Prostate gland (tissue), 1 donor: ENCODE measurements around the gene CLDND2.

Experiments used
- POLR2A ChIP-seq: fragments of 450-650 bp; IDR thresholded peaks from one replicate; pipeline ENCODE4 v1.6.1; 2016; ENCODE audit warnings: antibody characterized with exemption, mild to moderate bottlenecking
- POLR2AphosphoS5 ChIP-seq: sonication (generic); formaldehyde crosslinking; IDR thresholded peaks from one replicate; pipeline ENCODE4 v1.6.1; 2017; ENCODE audit warnings: antibody characterized with exemption

DNA sequence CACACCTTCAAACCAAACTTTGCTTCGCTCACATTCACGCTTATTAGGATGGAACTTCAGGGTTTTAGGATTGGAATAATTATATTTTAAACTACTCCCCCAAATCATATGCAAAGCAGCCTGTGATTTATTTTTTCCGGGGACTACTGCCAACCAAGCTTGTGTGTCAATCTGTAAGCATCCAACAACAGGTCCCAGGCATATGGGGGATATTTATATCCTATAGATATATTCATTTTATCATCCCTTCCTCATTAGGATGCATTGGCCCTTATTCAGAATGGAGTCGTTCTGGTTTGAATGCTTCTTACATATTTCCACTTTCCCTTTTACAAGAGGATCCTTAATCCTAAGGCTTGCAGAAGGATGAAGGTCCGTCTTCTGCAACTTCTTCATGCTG lies 30.4 kb upstream of the CLDND2 start:
- TF ChIP-seq POLR2AphosphoS5 (no peak), POLR2A (no peak)
